Fibroblast of lung (primary cell): ENCODE measurements around the gene MKX. TPM values are rescaled to one million over a fixed set of nuclear protein-coding genes. Genes with fewer than 3 reads are reported as not detected.

Experiments
- DNase-seq, 2 donors: peaks; one replicate each; pipeline versions ENCODE4 v3.0.0 to v3.0.0-alpha.2; 2010; ENCODE audit warnings: low read depth in 2 of 2
- H2AFZ ChIP-seq: 2 replicates; pipeline ENCODE4 v1.5.1; 2012; ENCODE audit warnings: low read length, control low read depth, inconsistent platforms
- H3K27ac ChIP-seq: 2 replicates; pipeline ENCODE4 v1.5.1; 2011; ENCODE audit warnings: low read length, control low read depth; ENCODE audit not compliant: insufficient read depth
- H3K27me3 ChIP-seq: 2 replicates; pipeline ENCODE4 v1.5.1; 2011; ENCODE audit warnings: mild to moderate bottlenecking, low read length; ENCODE audit not compliant: control insufficient read depth, insufficient read depth
- H3K36me3 ChIP-seq: 2 replicates; pipeline ENCODE4 v1.5.1; 2011; ENCODE audit warnings: low read length; ENCODE audit not compliant: control insufficient read depth, insufficient read depth
- H3K4me1 ChIP-seq: 2 replicates; pipeline ENCODE4 v1.5.1; 2011; ENCODE audit warnings: low read length; ENCODE audit not compliant: control insufficient read depth, insufficient read depth; ENCODE audit errors: extremely low read depth
- H3K4me2 ChIP-seq: 2 replicates; pipeline ENCODE4 v1.5.1; 2011; ENCODE audit warnings: low read length, control low read depth; ENCODE audit not compliant: insufficient read depth; ENCODE audit errors: extremely low read depth
- H3K4me3 ChIP-seq, 4 experiments: fragments of 200-600 bp in 1 of 4; sonication (generic) in 1 of 4; replicated peaks in 1 of 4; 2 replicates each; pipeline ENCODE4 v1.5.1; 2011 to 2016; ENCODE audit warnings: low read length in 4 of 4, low read depth in 3 of 4, mild to moderate bottlenecking in 3 of 4, control low read depth in 2 of 4, inconsistent platforms in 1 of 4, mixed read lengths in 1 of 4; ENCODE audit not compliant: insufficient read depth in 1 of 4; ENCODE audit errors: control extremely low read depth in 1 of 4
- H3K79me2 ChIP-seq: 2 replicates; pipeline ENCODE4 v1.5.1; 2012; ENCODE audit warnings: mild to moderate bottlenecking, low read length, inconsistent platforms; ENCODE audit not compliant: control insufficient read depth, insufficient read depth
- H3K9ac ChIP-seq: 2 replicates; pipeline ENCODE4 v1.5.1; 2011; ENCODE audit warnings: mild to moderate bottlenecking, low read length, control low read depth; ENCODE audit not compliant: insufficient read depth
- H3K9me3 ChIP-seq: 2 replicates; pipeline ENCODE4 v1.5.1; 2012; ENCODE audit warnings: low read depth, low read length; ENCODE audit not compliant: control insufficient read depth, insufficient read depth
- H4K20me1 ChIP-seq: 2 replicates; pipeline ENCODE4 v1.5.1; 2011; ENCODE audit warnings: low read length; ENCODE audit not compliant: control insufficient read depth, insufficient read depth; ENCODE audit errors: extremely low read depth
- CTCF ChIP-seq, 2 donors: IDR thresholded peaks in 1 of 2; conservative IDR thresholded peaks in 1 of 2; 1 replicate in 1 of 2; 2 replicates in 1 of 2; pipeline ENCODE4 v1.5.1; 2011 to 2012; ENCODE audit warnings: low read length in 2 of 2, control low read depth in 1 of 2, inconsistent platforms in 1 of 2, low read depth in 1 of 2, mild to moderate bottlenecking in 1 of 2
- EZH2 ChIP-seq: IDR thresholded peaks from 2 replicates; pipeline ENCODE4 v1.5.1; 2012; ENCODE audit warnings: low read length, control low read depth, mild to moderate bottlenecking; ENCODE audit errors: missing control alignments
- polyA plus RNA-seq, 2 donors: library from polyadenylated mRNA; depleted of rRNA in 1 of 2; stranded (reverse) in 1 of 2; unstranded in 1 of 2; fragments of >200 nt; gene quantifications; 2 replicates each; pipeline ENCODE4 v1.2.1, GENCODE V29; 2011 to 2012; ENCODE audit warnings: missing spikeins in 1 of 2
- total RNA-seq: library from RNA; depleted of rRNA; stranded (reverse); fragments of >200 nt; gene quantifications from 2 replicates; pipeline ENCODE4 v1.2.1, GENCODE V29; 2014

The MKX gene
- total and polyA plus RNA-seq, 2 donors (not counting 1 experiment from before 2014, with no cell fraction given): 2.2 to 15.0 TPM

GRCh38 chr10:27658788-27659187 is 86.8 kb downstream of the MKX start:
- Histone ChIP-seq H3K27ac (no peak overlapping the region), H4K20me1 (no peaks in the 10 kb centered on the region), H3K4me3 (no peak overlapping the region), H3K9me3 (no peaks in the 10 kb centered on the region), H3K27me3 (no peaks in the 10 kb centered on the region), H2AFZ (no peak overlapping the region), H3K4me1 (no peaks in the 10 kb centered on the region), H3K9ac (no peak overlapping the region), H3K79me2 (no peaks in the 10 kb centered on the region), H3K36me3 (no peaks in the 10 kb centered on the region), H3K4me2 (no peak overlapping the region)
- TF ChIP-seq EZH2 (no peak), CTCF (conservative IDR thresholded peaks at IDR 0.05 in 1 of 2, IDR thresholded peaks at IDR 0.05 in 1 of 2; ENCODE audit: low read depth in 1 of 2, low read length in 2 of 2) (no peak)
- peak in 1 of 2 donors; percentile 66 for DNase-seq

GRCh38 chr10:27655296-27655695 is 90.3 kb downstream of the MKX start:
- Histone ChIP-seq H3K4me1 (no peaks in the 10 kb centered on the region), H3K27me3 (no peaks in the 10 kb centered on the region), H3K27ac (no peak overlapping the region), H3K4me2 (no peak overlapping the region), H3K4me3 (no peak overlapping the region), H3K79me2 (no peaks in the 10 kb centered on the region), H3K9ac (no peak overlapping the region), H3K36me3 (no peaks in the 10 kb centered on the region), H2AFZ (no peak overlapping the region), H3K9me3 (no peaks in the 10 kb centered on the region), H4K20me1 (no peaks in the 10 kb centered on the region)
- DNase-seq: no peak
- TF ChIP-seq CTCF (conservative IDR thresholded peaks at IDR 0.05 in 1 of 2, IDR thresholded peaks at IDR 0.05 in 1 of 2; ENCODE audit: low read depth in 1 of 2, low read length in 2 of 2): no peak
- TF ChIP-seq EZH2: no peak

- H3K4me1 ChIP-seq: no peaks in the 10 kb centered on the region
- no peaks in the 10 kb centered on the region for H3K27me3 ChIP-seq
- no peaks in the 10 kb centered on the region for H3K9me3 ChIP-seq
- H3K79me2 ChIP-seq: no peaks in the 10 kb centered on the region
- H3K27ac ChIP-seq: no peak overlapping the region
- no peak overlapping the region for H3K4me3 ChIP-seq
- no peaks in the 10 kb centered on the region for H4K20me1 ChIP-seq
- H3K9ac ChIP-seq: no peak overlapping the region
- no peaks in the 10 kb centered on the region for H3K36me3 ChIP-seq
- no peak overlapping the region for H2AFZ ChIP-seq
- H3K4me2 ChIP-seq: no peak overlapping the region
- TF ChIP-seq CTCF (conservative IDR thresholded peaks at IDR 0.05 in 1 of 2, IDR thresholded peaks at IDR 0.05 in 1 of 2; ENCODE audit: low read depth in 1 of 2, low read length in 2 of 2): no peak
- TF ChIP-seq EZH2: no peak
- DNase-seq: no peak
Measured at GRCh38 chr10:27654284-27654683, 91.3 kb downstream of the MKX start.
